COR-L47 (cell line): ENCODE data around the gene HTR1E.
"Not testable (repeated sequence)": the region's sequence is repeated elsewhere in the genome, so short reads cannot be mapped to it uniquely, and the experiment has no call there.

Experiments used
- DNase-seq: peaks from one replicate; lab custom pipeline; 2025; lab: John Stamatoyannopoulos, UW

Gene HTR1E

GRCh38 chr6:86937219-86938079 is at the start of gene HTR1E:
Gene HTR1E (plus strand): TSS chr6:86937528. CDS start chr6:87015335, 77,807 bp downstream.
- DNase-seq = peak; percentile 21

- DNase-seq = no peak
Measured at GRCh38 chr6:86888301-86888700, 49.0 kb upstream of the HTR1E start.

GRCh38 chr6:86897265-86897664 is 40.1 kb upstream of the HTR1E start:
- not testable (repeated sequence) for DNase-seq

GRCh38 chr6:86913795-86914194 is 23.5 kb upstream of the HTR1E start:
- DNase-seq = no peak

GRCh38 chr6:86916393-86916792 is 20.9 kb upstream of the HTR1E start:
- no peak for DNase-seq

GRCh38 chr6:86927138-86927537 is 10.2 kb upstream of the HTR1E start:
- not testable (repeated sequence) for DNase-seq

GRCh38 chr6:86927859-86928258 is 9.5 kb upstream of the HTR1E start:
- DNase-seq = not testable (repeated sequence)

- DNase-seq = no peak
Measured at GRCh38 chr6:86934365-86934764, 3.0 kb upstream of the HTR1E start.

- no peak for DNase-seq
Measured at GRCh38 chr6:86936834-86937218, 502 bp upstream of the HTR1E start.

- no peak for DNase-seq
Measured at GRCh38 chr6:86938814-86939213, 1.5 kb downstream of the HTR1E start.

GRCh38 chr6:86941461-86941860 is 4.1 kb downstream of the HTR1E start:
- DNase-seq = no peak

- DNase-seq = no peak
Measured at GRCh38 chr6:86942769-86943516, 5.6 kb downstream of the HTR1E start.

GRCh38 chr6:86943819-86944407 is 6.6 kb downstream of the HTR1E start:
- DNase-seq = no peak

GRCh38 chr6:86949771-86950170 is 12.4 kb downstream of the HTR1E start:
- DNase-seq = no peak

GRCh38 chr6:86952991-86953390 is 15.7 kb downstream of the HTR1E start:
- DNase-seq = no peak

GRCh38 chr6:86959656-86960055 is 22.3 kb downstream of the HTR1E start:
- no peak for DNase-seq

GRCh38 chr6:86961455-86962200 is 24.3 kb downstream of the HTR1E start:
- DNase-seq = no peak

- DNase-seq = no peak
Measured at GRCh38 chr6:86963352-86963751, 26.0 kb downstream of the HTR1E start.

- no peak for DNase-seq
Measured at GRCh38 chr6:86964029-86964579, 26.8 kb downstream of the HTR1E start.

GRCh38 chr6:86966271-86966670 is 28.9 kb downstream of the HTR1E start:
- DNase-seq = no peak

- DNase-seq = no peak
Measured at GRCh38 chr6:86969573-86969972, 32.2 kb downstream of the HTR1E start.

- DNase-seq = no peak
Measured at GRCh38 chr6:86973088-86973487, 35.8 kb downstream of the HTR1E start.
